GM18505 (cell line): ENCODE measurements around the gene EYA4.

ENCODE experiments used
- ATAC-seq: cut with Tn5 transposase; IDR thresholded peaks from one replicate; pipeline ENCODE4 v1.9.1; 2021; ENCODE audit not compliant: unreplicated experiment
- POLR2A ChIP-seq: IDR thresholded peaks from 4 replicates; pipeline ENCODE4 v1.6.1; 2011; ENCODE audit warnings: borderline replicate concordance; ENCODE audit not compliant: insufficient read depth, insufficient read length; ENCODE audit errors: extremely low read depth

EYA4 gene

DNA sequence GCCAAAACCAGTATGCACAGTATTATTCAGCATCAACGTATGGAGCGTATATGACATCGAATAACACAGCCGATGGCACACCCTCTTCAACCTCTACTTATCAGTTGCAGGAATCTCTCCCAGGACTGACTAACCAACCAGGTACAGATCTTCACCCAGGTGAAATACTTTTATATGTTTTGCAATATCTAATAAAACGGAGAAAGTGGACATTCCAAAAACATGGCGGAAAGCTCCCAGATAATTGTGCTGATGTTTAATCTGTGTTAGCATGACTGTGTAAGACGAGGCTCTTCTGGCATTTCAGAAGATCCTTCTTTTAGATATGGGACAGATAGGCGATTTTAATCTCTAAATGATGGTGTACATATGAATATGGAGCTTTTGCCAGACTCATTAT is 227.4 kb downstream of the EYA4 start:
- TF ChIP-seq POLR2A = no peak
- ATAC-seq = no peak

DNA sequence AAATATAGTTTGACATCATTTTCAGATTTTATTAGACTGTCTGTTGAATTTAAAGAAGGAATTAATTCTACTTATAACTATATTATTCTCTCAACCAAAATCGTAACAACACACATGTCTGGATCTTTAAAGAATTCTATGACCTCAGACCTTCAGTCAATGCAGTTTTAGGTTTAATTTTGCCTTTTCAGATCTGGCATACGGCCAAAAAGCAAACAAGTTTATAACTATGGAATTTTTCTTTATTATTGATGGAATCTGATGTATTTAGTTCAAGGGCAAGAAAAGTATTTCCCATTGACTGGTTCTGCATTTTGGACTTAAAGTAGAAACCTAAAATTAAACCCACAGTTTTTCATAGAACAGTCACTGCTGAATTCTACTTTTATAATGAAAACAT is 233.4 kb downstream of the EYA4 start:
- no peak for ATAC-seq

DNA sequence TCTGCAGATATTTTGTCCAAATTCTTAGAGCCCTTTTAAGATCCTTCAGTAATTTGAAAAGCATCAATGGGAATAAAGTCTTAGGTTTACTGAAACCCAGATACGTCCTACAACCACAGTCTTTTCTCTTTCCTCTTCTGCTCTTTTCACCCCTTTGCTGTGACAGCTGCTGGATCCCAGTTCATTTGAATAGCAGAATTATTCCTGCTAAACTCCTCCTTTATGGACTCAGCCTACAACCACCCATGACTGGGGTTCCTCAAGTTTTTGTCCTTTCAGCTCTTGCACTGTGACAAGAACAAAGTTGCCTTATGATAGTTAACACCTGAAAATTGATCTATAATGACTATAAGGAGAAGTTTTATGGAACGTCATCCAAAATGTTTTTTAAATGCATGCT is 237.5 kb downstream of the EYA4 start:
- no peak for TF ChIP-seq POLR2A
- no peak for ATAC-seq

More for the DNA sequence above, 233.4 kb downstream of the EYA4 start:
- TF ChIP-seq POLR2A = no peak

DNA sequence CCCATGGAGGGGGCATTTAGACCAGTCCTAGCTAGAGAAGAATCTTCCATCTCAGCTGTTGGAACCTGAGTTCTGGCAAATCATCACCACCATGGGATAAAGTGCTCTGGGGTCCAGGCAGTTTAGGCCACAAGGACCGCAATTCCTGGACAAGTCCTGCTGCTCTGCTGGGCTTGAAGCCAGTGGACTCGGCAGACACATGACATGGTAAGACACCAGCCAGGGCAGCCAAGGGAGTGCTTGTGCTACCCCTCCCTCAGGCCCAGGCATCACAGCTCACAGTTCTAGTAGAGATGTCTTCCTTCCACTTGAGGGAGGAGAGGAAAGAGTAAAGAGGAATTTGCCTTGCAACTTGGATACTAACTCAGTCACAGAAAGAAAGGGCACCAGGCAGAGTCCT is 246.0 kb downstream of the EYA4 start:
- ATAC-seq = no peak
- TF ChIP-seq POLR2A = no peak

DNA sequence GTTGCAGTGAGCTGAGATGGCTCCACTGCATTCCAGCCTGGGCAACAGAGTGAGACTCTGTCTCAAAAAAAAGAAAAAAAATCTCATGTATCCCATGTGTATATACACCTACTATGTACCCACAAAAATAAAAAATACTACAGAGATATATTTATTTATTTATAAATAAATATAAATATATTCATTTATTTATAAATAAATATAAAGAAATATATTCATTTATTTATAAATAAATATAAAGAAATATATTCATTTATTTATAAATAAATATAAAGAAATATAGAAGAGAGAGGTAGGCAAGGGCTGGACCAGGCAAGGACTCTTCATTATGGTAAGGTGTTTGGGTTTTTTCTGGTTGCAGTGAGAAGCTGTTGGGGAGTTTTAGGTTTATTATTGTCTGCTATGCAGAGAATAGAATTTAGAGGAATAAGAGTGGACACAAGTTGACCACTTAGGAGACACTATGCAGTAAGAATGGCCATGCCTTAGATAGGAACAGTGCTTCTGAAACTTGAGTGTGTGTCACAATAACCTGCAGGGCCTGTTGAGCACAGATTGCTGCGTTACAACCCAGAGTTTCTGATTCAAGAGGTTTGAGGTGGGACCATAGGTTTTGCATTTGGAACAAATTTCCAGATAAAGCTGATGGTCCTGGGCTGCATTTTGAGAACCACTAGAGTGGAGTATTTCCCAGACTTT is 254.2 kb downstream of the EYA4 start:
- no peak for ATAC-seq
- no peak for TF ChIP-seq POLR2A

DNA sequence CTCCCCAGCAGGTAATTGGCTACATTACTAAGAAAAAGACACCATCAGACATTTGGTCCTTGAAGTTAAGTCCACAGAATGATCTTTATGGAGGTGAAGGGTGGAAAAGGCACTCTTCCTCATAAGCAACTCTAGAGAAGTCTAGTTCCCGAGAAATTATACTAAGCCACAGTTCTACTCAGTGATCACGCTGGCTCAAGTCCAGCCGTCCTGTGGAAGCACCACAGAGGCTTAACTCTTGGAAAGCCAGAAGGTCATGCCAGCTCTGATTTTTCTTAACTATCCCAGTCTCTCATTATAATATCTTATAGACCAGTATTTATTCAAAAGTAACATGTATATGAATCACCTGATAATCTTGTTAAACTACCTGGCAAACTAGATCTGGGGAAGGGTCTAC is 258.5 kb downstream of the EYA4 start:
- TF ChIP-seq POLR2A = no peak
- ATAC-seq = no peak

DNA sequence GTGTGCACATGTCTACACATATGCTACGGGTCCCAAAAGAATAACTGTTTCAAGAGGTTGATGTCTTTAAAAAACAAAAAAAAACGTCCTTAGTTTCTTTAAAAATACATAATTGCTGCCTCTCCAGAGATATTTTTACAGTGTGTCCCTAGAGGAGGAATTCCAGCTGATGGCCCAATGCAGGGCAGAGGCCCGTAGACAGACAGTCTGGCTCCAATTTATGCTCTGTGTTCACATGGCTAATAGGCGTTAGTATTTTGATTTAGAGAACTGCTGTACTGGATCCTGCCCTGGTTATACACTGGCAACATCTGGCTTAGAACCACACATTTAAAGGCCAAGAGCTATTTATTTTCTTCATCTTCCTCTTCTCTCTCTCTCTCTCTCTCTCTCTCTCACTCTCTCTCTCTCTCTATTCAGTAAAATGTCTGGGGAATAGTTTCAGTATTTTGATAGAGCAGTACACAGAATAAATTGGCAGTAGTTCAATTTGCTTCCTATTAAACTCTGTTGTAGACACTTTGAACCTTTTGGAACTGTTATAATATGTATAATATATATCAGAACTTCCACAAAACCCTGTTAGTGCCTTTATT is 260.6 kb downstream of the EYA4 start:
- no peak for TF ChIP-seq POLR2A
- ATAC-seq = no peak

DNA sequence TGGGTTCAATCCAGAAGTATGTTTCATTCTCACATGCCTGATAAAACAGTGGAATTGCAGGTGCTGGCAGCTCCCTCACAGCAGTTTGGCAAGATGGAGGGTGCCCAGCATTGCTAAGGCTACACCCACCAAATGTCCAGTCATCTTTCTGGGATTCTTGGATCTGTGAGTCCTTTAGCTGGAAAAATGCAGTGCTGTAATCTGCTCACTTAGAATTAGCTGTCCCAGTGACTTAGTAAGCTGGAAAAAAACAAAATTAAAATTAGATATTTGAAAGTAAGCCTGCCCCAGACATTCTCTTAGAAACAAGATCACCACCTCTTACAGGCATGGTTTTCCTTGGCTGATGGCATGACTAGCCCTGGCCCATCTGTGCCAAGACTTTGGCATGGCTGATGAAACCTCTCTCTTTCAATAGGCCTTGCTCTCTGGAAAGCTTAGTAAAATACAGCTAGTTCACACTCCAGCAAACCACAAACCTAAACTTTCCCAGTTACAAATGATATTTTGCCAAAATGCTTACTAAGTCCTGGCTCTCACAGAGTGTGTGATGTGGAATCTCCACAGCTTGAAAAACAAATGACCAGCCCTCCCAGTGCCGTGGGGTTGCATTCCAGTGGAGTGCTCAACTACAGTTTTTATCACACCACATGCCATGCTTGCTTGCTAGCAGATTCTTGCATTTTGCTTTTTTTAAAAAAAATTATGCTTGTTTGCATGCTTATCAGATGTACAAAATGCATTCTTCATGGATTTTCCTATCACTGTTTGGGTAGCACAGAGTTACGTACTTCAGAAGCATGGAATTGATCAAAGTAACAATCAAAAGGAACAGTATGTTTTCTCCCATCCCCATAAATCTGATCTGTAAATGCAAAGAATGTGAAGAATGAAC is 261.5 kb downstream of the EYA4 start:
- ATAC-seq = no peak

DNA sequence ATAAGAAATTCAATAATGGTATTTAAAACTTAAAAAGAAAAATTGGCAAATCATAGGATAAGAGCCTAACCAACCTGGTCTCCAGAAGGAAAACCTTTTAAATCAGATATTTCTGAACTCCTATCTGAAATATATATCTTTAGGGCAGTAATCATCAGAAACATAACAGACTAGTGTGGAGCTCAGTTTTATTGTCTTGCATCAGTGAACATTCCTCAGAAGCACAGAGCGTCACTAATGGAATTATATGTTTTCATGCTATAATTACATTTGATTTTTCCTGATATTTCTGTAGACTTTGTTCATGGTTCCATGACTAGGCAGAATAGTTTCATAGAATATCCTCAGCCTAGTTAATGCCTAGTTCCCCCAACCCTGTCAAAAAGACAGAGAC is 262.2 kb downstream of the EYA4 start:
- no peak for ATAC-seq
- no peak for TF ChIP-seq POLR2A

More for the DNA sequence above, 261.5 kb downstream of the EYA4 start:
- TF ChIP-seq POLR2A = no peak

DNA sequence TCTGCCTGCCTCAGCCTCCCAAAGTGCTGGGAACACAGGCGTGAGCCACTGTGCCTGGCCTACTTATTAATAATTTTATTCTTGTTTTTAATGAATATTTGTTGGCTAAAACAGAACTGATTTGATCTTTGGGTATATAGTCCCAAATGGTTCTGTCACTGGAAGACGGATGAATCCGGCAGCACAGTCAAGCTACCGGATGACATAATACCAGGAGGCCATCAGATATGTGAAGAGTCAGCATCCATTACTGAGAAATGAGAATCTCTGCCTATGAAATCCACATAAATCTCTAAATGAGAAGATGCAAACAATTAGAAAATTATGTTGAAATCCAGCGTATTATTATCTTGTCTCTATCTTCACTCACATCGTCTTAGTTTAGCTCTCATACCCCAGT is 263.0 kb downstream of the EYA4 start:
- ATAC-seq = no peak
- TF ChIP-seq POLR2A = no peak

DNA sequence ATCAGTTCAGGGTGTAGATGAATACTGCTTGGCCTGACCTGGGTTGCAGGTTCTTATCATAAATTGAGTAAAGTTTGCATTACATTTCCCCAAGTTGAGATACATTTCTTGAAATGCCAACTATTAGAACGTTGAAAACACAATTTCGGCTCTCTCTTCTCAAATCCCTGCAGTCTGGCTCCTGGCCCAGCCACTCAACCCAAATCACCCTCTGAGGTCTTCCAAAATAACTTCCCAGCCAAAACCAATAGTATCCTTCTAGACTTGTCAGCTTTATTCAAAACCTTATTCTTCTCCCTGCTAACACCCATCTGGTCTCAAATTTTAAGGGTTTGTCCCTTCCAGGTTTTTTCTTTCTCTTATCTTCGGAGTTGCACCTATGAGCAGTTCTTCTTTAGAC is 263.6 kb downstream of the EYA4 start:
- TF ChIP-seq POLR2A = no peak
- no peak for ATAC-seq

DNA sequence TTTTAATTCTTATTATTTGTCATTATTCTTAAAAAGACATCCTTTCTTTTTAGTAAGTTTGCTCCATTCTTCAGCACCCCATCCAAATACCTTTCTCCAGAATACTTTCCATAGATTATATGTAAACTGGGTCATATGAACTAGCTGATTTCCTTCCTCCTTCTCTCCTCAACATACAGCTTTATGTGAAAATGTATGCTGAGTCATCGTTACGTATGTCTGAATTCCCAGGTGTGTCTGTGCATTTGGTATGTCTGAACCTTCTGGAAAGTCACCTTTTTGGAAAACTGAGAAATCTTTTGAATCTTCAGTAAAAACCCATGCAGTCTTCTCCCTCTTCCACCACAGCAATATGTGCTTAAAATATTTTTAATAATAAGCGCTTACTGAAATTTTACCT is 264.5 kb downstream of the EYA4 start:
- no peak for TF ChIP-seq POLR2A
- ATAC-seq = no peak

DNA sequence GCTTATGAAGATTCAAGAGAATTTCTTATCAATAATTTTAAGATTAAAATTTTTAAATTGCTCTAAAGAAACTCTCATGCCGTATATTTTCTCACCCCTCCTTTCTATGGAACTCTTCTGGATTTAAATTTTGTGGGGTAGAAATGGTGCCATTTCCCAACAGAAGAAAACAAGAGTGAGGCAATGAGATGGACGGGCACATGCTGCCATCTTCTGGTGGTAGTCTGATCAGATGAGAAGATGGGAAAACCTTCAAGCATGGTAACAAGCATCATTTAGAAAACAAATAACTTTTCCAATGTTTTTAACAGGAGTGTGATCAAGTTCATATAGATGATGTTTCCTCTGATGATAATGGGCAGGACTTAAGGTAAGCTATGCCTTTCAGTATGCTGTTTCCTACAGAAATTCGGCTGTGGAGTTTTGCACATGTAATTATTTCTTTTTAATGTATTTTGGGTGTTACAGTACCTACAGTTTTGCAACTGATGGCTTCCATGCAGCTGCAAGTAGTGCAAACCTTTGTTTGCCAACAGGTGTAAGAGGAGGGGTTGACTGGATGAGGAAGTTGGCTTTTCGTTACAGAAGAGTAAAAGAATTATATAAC is 271.4 kb downstream of the EYA4 start:
- no peak for TF ChIP-seq POLR2A
- ATAC-seq = no peak

DNA sequence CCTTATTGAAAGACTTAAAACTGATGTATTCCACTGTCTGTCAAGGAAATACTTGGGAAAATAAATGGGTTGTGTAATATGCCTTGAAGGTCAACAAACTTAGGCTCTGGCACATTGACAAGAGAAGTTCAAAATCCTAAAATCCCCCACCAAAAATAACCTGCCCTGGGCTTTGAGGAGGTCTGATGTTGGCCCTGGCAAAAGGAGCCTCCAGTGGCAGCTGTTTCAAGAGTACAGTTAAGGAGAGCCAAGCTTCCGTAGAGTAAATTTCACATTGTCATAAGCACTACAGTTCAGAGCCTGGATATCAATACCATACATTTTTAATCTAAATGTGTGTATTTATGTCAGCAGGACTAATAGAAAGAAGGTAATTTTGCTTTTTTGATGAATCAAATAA is 282.7 kb downstream of the EYA4 start:
- no peak for TF ChIP-seq POLR2A
- no peak for ATAC-seq

DNA sequence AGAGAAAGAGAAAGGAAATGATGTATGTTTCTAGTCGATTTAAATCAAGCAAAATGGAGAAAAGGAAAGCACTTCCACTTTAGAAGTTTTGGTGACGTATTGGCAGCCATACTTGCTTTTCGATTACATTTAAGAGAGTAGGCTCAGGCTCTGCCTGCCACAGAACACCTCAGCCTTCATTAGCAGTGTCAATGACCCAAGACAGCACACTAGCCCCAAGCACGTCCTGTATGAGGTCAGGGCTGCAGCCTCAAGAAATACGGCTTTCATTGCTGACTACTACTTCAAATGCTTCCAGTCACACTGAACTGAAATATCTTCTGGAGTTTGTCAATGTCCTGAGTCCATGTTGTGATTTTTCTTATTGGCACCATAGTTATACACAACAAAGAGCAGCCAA is 285.3 kb downstream of the EYA4 start:
- no peak for TF ChIP-seq POLR2A
- ATAC-seq = no peak
